ENCODE results near the gene ATRAID.

DNA sequence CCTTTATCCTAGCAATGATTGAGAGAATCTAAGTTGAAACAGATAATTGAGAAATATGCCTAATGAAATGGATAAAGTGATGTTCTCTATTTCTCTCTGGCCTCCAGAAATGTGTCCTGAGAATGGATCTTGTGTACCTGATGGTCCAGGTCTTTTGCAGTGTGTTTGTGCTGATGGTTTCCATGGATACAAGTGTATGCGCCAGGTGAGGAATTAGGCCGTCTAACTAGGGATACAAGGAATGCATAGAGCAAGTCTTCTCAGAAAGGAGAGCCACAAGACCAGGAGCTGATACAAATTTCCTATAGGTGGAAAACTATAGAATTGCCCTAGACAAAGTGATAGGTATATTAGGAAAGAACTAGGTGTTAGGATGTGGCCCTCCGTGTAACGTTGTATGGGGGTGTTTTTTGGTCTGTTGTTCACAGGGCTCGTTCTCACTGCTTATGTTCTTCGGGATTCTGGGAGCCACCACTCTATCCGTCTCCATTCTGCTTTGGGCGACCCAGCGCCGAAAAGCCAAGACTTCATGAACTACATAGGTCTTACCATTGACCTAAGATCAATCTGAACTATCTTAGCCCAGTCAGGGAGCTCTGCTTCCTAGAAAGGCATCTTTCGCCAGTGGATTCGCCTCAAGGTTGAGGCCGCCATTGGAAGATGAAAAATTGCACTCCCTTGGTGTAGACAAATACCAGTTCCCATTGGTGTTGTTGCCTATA is 4.7 kb downstream of the ATRAID start:
- no peak for TF ChIP-seq POLR2A (IDR thresholded peaks at IDR 0.05)
- TF ChIP-seq, protein P1, sequence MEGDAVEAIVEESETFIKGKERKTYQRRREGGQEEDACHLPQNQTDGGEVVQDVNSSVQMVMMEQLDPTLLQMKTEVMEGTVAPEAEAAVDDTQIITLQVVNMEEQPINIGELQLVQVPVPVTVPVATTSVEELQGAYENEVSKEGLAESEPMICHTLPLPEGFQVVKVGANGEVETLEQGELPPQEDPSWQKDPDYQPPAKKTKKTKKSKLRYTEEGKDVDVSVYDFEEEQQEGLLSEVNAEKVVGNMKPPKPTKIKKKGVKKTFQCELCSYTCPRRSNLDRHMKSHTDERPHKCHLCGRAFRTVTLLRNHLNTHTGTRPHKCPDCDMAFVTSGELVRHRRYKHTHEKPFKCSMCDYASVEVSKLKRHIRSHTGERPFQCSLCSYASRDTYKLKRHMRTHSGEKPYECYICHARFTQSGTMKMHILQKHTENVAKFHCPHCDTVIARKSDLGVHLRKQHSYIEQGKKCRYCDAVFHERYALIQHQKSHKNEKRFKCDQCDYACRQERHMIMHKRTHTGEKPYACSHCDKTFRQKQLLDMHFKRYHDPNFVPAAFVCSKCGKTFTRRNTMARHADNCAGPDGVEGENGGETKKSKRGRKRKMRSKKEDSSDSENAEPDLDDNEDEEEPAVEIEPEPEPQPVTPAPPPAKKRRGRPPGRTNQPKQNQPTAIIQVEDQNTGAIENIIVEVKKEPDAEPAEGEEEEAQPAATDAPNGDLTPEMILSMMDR (IDR thresholded peaks at IDR 0.05), result no peak
